ENCODE data around the gene TBC1D1. TPM values are rescaled to one million over a fixed set of nuclear protein-coding genes. Genes with fewer than 3 reads are reported as not detected.

TBC1D1 gene
- total and polyA plus RNA-seq, 2 donors (not counting 3 experiments of a cell fraction or from before 2014, with no cell fraction given): 63.5 to 116 TPM

- Histone ChIP-seq H4K20me1 (replicated peaks; ENCODE audit: control insufficient read depth, extremely low read depth, insufficient read depth, low read length) (no peaks in the 10 kb centered on the region), H3K4me2 (ENCODE audit: insufficient read depth, low read length) (no peak overlapping the region), H3K27ac (ENCODE audit: insufficient read depth, low read depth, low read length) (no peak overlapping the region), H3K9me1 (replicated peaks; ENCODE audit: control insufficient read depth, extremely low read depth, insufficient read depth, low read length) (no peaks in the 10 kb centered on the region), H3K79me2 (ENCODE audit: control insufficient read depth, insufficient read depth, low read length) (no peaks in the 10 kb centered on the region), H3K4me3 (replicated peaks in 1 of 3; ENCODE audit: insufficient read depth in 1 of 3, low read depth in 1 of 3, low read length in 3 of 3) (no peak overlapping the region), H3K9ac (replicated peaks; ENCODE audit: extremely low read depth, insufficient read depth, low read length) (no peak overlapping the region), H3K4me1 (ENCODE audit: control insufficient read depth, extremely low read depth, insufficient read depth, low read length) (peaks cover 7% of the 10 kb centered on the region), H2AFZ (ENCODE audit: low read depth, low read length) (no peak overlapping the region), H3K36me3 (ENCODE audit: control insufficient read depth in 2 of 2, extremely low read depth in 1 of 2, insufficient read depth in 2 of 2, low read length in 2 of 2) (no peaks in the 10 kb centered on the region), H3K27me3 (ENCODE audit: control insufficient read depth in 2 of 2, insufficient read depth in 2 of 2, low read length in 2 of 2) (peaks cover 34 to 44% of the 10 kb centered on the region in 2 experiments), H3K9me3 (replicated peaks; ENCODE audit: control insufficient read depth, insufficient read depth, low read length) (no peaks in the 10 kb centered on the region)
- dilution Hi-C loops (cut with MboI; ENCODE audit: extremely low pct_ligation_motif_present, low sequenced_read_pairs): no loop called here
- intact Hi-C loops (cut with micrococcal nuclease): loop anchor here (5.0 kb wide), 2 partner anchors 85 kb away; no protein-coding TSS in a partner anchor
- ChIA-PET POLR2A (no interaction called here), CTCF (interaction anchor here (0.6 to 1.7 kb wide), 5 partner anchors 11 to 143 kb away, joined by 3 to 9 read pairs (median 3); no protein-coding TSS in a partner anchor)
- BruUV-seq (replicated peaks): no TSS peak
- TF ChIP-seq JUN (IDR thresholded peaks at IDR 0.05; ENCODE audit: borderline replicate concordance, insufficient read depth, insufficient read length, low read depth) (no peak), GATA2 (IDR thresholded peaks at IDR 0.05; ENCODE audit: insufficient read depth, insufficient read length, low read depth, low read length) (no peak), EZH2 (IDR thresholded peaks at IDR 0.05; ENCODE audit: borderline replicate concordance, low read depth, low read length, severe bottlenecking) (no peak), MYC (IDR thresholded peaks at IDR 0.05; ENCODE audit: low read depth, low read length) (no peak), POLR2A (IDR thresholded peaks at IDR 0.05; ENCODE audit: low read depth, low read length) (no peak), POLR2AphosphoS5 (IDR thresholded peaks at IDR 0.05; ENCODE audit: insufficient read depth, low read depth, low read length) (no peak), FOS (IDR thresholded peaks at IDR 0.05; ENCODE audit: borderline replicate concordance, insufficient read depth, low read length) (no peak)
- TF ChIP-seq, protein P1, sequence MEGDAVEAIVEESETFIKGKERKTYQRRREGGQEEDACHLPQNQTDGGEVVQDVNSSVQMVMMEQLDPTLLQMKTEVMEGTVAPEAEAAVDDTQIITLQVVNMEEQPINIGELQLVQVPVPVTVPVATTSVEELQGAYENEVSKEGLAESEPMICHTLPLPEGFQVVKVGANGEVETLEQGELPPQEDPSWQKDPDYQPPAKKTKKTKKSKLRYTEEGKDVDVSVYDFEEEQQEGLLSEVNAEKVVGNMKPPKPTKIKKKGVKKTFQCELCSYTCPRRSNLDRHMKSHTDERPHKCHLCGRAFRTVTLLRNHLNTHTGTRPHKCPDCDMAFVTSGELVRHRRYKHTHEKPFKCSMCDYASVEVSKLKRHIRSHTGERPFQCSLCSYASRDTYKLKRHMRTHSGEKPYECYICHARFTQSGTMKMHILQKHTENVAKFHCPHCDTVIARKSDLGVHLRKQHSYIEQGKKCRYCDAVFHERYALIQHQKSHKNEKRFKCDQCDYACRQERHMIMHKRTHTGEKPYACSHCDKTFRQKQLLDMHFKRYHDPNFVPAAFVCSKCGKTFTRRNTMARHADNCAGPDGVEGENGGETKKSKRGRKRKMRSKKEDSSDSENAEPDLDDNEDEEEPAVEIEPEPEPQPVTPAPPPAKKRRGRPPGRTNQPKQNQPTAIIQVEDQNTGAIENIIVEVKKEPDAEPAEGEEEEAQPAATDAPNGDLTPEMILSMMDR (IDR thresholded peaks at IDR 0.05; ENCODE audit: extremely low read depth in 1 of 2, insufficient read depth in 1 of 2, low read depth in 1 of 2, low read length in 2 of 2): no peak
- TF ChIP-seq, protein P2, sequence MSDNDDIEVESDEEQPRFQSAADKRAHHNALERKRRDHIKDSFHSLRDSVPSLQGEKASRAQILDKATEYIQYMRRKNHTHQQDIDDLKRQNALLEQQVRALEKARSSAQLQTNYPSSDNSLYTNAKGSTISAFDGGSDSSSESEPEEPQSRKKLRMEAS (IDR thresholded peaks at IDR 0.05; ENCODE audit: insufficient read depth, insufficient read length): no peak
- DNase-seq (ENCODE audit: low read depth, low spot score) (no peak), FAIRE-seq (no peak)
Measured at GRCh38 chr4:37892641-37893040, 1.8 kb downstream of the TBC1D1 start.

Measured in endothelial cell of umbilical vein (primary cell).